ENCODE measurements around the gene SRP68. TPM values are rescaled to one million over a fixed set of nuclear protein-coding genes. Genes with fewer than 3 reads are reported as not detected.
A peak's percentile ranks its signal among the peaks of the same experiment; 100 is the strongest.

SRP68 gene
- total and polyA plus RNA-seq, 2 donors from 2014 or later: 52.7 to 68.1 TPM

DNA sequence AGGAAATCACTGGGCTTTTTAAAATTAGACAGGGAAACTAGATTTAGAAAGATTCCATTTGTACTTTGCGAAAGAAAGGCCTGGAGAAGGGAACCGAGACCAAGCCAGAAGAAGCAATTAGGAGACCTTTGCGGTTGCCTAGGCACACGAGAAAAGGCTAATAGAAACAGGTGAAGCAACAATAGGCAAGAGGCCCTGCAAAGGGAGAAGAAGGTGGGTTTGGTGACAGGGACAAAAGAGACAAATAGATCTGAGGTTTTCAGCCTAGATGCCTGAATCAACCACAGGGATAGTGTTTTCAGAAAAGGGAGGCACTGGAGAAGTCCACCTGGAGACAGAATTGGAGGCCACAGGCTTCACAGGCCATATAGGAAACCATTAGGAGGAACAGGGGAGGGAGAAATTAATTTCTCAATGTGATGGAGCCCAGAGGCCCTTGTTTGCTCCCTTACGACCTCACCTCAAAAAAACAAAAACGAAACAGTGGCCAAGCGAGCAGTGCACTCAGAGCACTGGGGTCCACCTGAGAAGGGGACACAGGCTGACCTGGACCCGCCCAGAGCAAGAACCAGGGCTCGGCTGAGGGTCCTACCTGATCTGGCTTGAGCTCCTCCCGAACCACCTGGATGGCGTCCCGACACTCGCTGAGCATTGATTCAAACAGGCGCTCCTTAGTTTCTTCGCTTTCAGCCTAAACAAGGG lies 22.3 kb downstream of the SRP68 start:
- peak in 1 of 5 donors; percentile 64 for DNase-seq
- Histone ChIP-seq H3K4me1 (ENCODE audit: control insufficient read depth in 2 of 3, insufficient read depth in 2 of 3, low read depth in 1 of 3, low read length in 3 of 3) (peaks cover 0 to 4% (median 2%) of the 10 kb centered on the region in 3 donors), H3K27ac (ENCODE audit: low read depth in 2 of 2, low read length in 2 of 2) (no peak overlapping the region), H3K4me3 (ENCODE audit: low read length in 3 of 3) (no peak overlapping the region), H3K27me3 (ENCODE audit: control insufficient read depth, insufficient read depth, low read length) (no peaks in the 10 kb centered on the region), H3K9ac (ENCODE audit: low read length in 3 of 3) (no peak overlapping the region), H3K9me3 (ENCODE audit: control insufficient read depth in 2 of 3, insufficient read depth in 1 of 3, low read length in 3 of 3) (no peaks in the 10 kb centered on the region), H3K36me3 (ENCODE audit: control insufficient read depth in 2 of 3, insufficient read depth in 3 of 3, low read length in 3 of 3) (peaks cover 12 to 45% (median 32%) of the 10 kb centered on the region in 3 donors)
- FAIRE-seq: no peak
- TF ChIP-seq, protein P1, sequence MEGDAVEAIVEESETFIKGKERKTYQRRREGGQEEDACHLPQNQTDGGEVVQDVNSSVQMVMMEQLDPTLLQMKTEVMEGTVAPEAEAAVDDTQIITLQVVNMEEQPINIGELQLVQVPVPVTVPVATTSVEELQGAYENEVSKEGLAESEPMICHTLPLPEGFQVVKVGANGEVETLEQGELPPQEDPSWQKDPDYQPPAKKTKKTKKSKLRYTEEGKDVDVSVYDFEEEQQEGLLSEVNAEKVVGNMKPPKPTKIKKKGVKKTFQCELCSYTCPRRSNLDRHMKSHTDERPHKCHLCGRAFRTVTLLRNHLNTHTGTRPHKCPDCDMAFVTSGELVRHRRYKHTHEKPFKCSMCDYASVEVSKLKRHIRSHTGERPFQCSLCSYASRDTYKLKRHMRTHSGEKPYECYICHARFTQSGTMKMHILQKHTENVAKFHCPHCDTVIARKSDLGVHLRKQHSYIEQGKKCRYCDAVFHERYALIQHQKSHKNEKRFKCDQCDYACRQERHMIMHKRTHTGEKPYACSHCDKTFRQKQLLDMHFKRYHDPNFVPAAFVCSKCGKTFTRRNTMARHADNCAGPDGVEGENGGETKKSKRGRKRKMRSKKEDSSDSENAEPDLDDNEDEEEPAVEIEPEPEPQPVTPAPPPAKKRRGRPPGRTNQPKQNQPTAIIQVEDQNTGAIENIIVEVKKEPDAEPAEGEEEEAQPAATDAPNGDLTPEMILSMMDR (IDR thresholded peaks at IDR 0.05; ENCODE audit: borderline replicate concordance, extremely low read depth, insufficient read depth): no peak
- intact Hi-C loops (cut with DNase I): no loop called here

DNA sequence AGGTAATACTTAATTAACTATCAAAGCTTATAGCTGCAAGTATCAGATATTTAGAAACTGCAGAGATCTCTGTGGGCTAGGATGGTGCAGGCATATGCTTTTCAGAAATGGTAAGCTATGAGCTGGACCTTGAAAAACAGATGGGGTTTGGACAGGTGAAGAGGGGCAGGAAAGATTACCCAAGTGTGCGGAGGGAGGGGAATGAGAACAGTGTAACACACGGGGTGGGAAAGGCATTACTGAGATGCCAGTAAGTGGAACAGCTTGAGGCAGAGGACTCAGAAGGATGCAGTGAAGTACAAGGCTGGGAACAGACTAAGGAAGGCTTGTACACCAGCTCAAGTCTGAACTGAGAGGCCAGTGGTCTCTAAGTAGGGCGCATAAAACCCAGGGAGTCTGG lies 23.1 kb downstream of the SRP68 start:
- Histone ChIP-seq H3K27ac (ENCODE audit: low read depth in 2 of 2, low read length in 2 of 2) (no peak overlapping the region), H3K36me3 (ENCODE audit: control insufficient read depth in 2 of 3, insufficient read depth in 3 of 3, low read length in 3 of 3) (peaks cover 13 to 52% (median 38%) of the 10 kb centered on the region in 3 donors), H3K9me3 (ENCODE audit: control insufficient read depth in 2 of 3, insufficient read depth in 1 of 3, low read length in 3 of 3) (no peaks in the 10 kb centered on the region), H3K27me3 (ENCODE audit: control insufficient read depth, insufficient read depth, low read length) (no peaks in the 10 kb centered on the region), H3K4me1 (ENCODE audit: control insufficient read depth in 2 of 3, insufficient read depth in 2 of 3, low read depth in 1 of 3, low read length in 3 of 3) (peaks cover 0 to 4% (median 2%) of the 10 kb centered on the region in 3 donors), H3K9ac (ENCODE audit: low read length in 3 of 3) (no peak overlapping the region), H3K4me3 (ENCODE audit: low read length in 3 of 3) (no peak overlapping the region)
- intact Hi-C loops (cut with DNase I): no loop called here
- TF ChIP-seq, protein P1 (IDR thresholded peaks at IDR 0.05; ENCODE audit: borderline replicate concordance, extremely low read depth, insufficient read depth): no peak
- FAIRE-seq (no peak), DNase-seq (no peak)

DNA sequence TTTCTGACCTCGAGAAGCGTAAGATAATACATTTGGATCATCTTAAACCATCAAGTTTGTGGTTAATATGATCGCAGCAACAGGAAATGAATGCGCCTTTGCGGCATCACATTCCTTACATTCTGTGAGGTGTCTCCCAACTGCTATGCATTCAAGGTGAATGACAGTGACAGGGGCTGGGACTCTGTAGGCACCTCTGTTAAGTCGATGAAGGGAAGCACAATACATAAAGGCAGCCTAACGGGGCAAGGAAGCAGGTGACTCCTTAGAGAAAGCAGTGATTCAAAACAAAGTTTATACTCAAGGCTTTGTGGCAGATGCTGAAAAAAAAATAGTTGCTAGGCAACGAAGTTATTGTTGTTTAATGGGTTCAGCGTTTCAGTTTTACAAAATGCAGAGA lies 23.6 kb downstream of the SRP68 start:
- TF ChIP-seq, protein P1 (IDR thresholded peaks at IDR 0.05; ENCODE audit: borderline replicate concordance, extremely low read depth, insufficient read depth): no peak
- DNase-seq (no peak), FAIRE-seq (no peak)
- Histone ChIP-seq H3K9ac (ENCODE audit: low read length in 3 of 3) (no peak overlapping the region), H3K36me3 (ENCODE audit: control insufficient read depth in 2 of 3, insufficient read depth in 3 of 3, low read length in 3 of 3) (peaks cover 14 to 51% (median 41%) of the 10 kb centered on the region in 3 donors), H3K4me3 (ENCODE audit: low read length in 3 of 3) (no peak overlapping the region), H3K27me3 (ENCODE audit: control insufficient read depth, insufficient read depth, low read length) (no peaks in the 10 kb centered on the region), H3K27ac (ENCODE audit: low read depth in 2 of 2, low read length in 2 of 2) (no peak overlapping the region), H3K4me1 (ENCODE audit: control insufficient read depth in 2 of 3, insufficient read depth in 2 of 3, low read depth in 1 of 3, low read length in 3 of 3) (peaks cover 0 to 4% (median 2%) of the 10 kb centered on the region in 3 donors), H3K9me3 (ENCODE audit: control insufficient read depth in 2 of 3, insufficient read depth in 1 of 3, low read length in 3 of 3) (no peaks in the 10 kb centered on the region)
- intact Hi-C loops (cut with DNase I): no loop called here
